IPS-NIHi7 (cell line): ENCODE measurements around the gene NSUN5.
"Not testable (repeated sequence)": the region's sequence is repeated elsewhere in the genome, so short reads cannot be mapped to it uniquely, and the experiment has no call there.

ENCODE experiments used
- DNase-seq: peaks from one replicate; pipeline ENCODE4 v3.0.0; 2012; ENCODE audit warnings: mixed read lengths; ENCODE audit errors: extremely low spot score

Gene NSUN5

GRCh38 chr7:73297235-73297634, 11.4 kb downstream of the NSUN5 start:
- not testable (repeated sequence) for DNase-seq

GRCh38 chr7:73277210-73277609, 31.4 kb downstream of the NSUN5 start:
- DNase-seq, result not testable (repeated sequence)

- not testable (repeated sequence) for DNase-seq
Measured at GRCh38 chr7:73267813-73268212, 40.8 kb downstream of the NSUN5 start.

GRCh38 chr7:73266719-73267368, 41.8 kb downstream of the NSUN5 start:
- DNase-seq, result not testable (repeated sequence)

GRCh38 chr7:73262416-73262815, 46.2 kb downstream of the NSUN5 start:
- not testable (repeated sequence) for DNase-seq
